Dedifferentiated amniotic fluid mesenchymal stem cell (primary cell): Measurements from ENCODE around the gene HPSE2.
"Not testable (repeated sequence)": the region's sequence is repeated elsewhere in the genome, so short reads cannot be mapped to it uniquely, and the experiment has no call there.

Experiments
- DNase-seq: peaks from one replicate; pipeline ENCODE4 v3.0.0-alpha.2; 2016; ENCODE audit errors: extremely low spot score

The HPSE2 gene

DNA sequence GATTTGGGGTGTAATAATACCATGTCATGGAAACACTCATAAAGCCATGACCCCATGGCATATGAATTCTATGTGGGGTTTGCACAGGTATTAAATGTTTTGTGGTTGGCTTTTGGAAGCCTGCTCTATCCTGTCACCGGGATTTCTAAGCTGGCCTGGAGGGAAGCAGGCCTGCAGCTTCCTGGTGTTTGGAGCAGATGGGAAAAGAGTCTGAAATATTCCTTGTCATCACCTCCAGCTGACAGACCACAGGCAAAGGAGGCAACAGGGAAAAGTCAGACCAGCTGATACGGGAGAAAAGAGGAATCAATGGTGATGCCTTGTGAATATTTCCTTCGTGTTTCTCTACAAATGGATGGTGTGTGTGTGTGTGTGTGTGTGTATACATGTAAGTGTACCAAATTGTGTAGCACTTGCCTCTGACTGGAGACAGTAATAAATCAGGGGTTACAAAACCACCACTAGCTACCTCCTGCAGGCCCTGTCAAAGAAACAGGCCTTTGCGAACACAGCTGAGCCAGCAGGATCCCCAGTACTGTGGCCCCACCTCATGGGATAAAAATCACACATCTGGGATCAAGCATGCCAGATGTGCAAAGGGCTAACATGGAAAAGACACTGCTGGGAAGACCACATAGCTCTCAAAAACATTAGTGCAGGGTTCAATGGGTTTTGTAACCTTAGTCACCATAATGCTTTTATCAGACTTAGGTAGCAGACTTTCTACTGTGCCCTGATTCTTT, 668.1 kb downstream of the HPSE2 start:
- no peak for DNase-seq

- DNase-seq = no peak
Observed at GRCh38 chr10:98563811-98564210, 671.8 kb downstream of the HPSE2 start.

DNA sequence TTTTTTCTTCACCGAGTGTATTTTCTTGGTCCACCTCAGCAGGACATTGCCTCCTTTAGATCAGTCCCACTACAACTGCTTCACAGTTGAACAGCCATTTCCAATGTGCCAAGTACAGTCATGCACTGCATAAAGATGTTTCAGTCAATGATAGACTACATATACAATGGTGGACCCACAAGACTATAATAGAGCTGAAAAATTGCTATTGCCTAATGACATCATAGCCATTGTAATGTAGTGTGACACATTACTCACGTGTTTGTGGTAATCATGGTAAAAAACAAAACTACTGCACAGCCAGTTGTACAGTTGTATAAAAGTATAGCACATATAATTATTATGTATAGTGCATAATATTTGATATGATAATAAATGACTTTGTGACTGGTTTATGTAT, 675.1 kb downstream of the HPSE2 start:
- no peak for DNase-seq

DNA sequence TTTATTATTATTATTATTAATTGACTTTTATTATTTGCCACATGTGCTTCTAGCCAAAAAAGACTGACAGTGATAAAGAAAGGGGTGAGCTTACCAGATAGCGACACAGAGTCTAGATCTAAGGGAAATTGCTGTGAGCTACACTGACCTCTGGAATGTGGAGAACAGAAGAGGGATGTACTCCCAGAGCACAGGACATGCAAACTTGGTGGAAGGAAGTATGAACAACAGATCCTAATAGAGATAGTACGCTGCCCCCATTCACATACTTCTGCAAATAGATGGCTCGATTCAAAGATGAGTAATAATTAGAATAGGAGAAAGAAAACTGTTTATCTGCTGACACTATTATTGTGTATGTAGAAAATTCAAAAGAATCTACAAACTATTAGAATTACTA, 679.6 kb downstream of the HPSE2 start:
- no peak for DNase-seq

- no peak for DNase-seq
Observed at GRCh38 chr10:98555021-98555619, 680.5 kb downstream of the HPSE2 start.

DNA sequence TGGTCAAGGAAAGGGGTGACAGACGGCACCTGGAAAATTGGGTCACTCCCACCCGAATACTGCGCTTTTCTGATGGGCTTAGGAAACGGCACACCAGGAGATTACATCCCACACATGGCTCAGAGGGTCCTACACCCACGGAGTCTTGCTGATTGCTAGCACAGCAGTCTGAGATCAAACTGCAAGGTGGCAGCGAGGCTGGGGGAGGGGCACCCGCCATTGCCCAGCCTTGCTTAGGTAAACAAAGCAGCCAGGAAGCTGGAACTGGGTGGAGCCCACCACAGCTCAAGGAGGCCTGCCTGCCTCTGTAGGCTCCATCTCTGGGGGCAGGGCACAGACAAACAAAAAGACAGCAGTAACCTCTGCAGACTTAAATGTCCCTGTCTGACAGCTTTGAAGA, 694.1 kb downstream of the HPSE2 start:
- not testable (repeated sequence) for DNase-seq

- DNase-seq = no peak
Observed at GRCh38 chr10:98539578-98539977, 696.1 kb downstream of the HPSE2 start.

- DNase-seq = no peak
Observed at GRCh38 chr10:98538472-98538871, 697.2 kb downstream of the HPSE2 start.

- DNase-seq = peak; percentile 39
Observed at GRCh38 chr10:98536551-98536950, 699.1 kb downstream of the HPSE2 start.

- no peak for DNase-seq
Observed at GRCh38 chr10:98533746-98534445, 701.8 kb downstream of the HPSE2 start.

- DNase-seq = no peak
Observed at GRCh38 chr10:98533241-98533640, 702.4 kb downstream of the HPSE2 start.

DNA sequence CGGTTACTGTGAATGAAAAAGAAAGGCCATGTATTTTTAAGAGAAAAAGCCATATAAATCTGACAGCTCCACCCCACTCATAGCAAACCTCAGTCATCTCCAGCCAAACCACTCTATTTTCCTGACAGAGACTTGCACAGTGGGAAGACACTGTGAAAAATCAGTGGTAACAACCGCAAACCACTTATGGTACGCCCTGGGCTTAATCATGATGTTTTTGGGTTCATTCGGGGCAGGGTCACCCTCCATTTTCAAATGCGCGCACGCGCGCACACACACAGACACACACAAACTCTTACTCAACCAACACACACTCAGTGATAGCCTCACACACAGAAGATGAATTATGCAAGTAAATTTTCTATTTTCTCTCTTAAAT, 706.9 kb downstream of the HPSE2 start:
- no peak for DNase-seq

- DNase-seq = peak; percentile 49
Observed at GRCh38 chr10:98528166-98528804, 707.4 kb downstream of the HPSE2 start.

- no peak for DNase-seq
Observed at GRCh38 chr10:98525969-98526368, 709.7 kb downstream of the HPSE2 start.

GRCh38 chr10:98524124-98524523, 711.5 kb downstream of the HPSE2 start:
- DNase-seq = no peak

DNA sequence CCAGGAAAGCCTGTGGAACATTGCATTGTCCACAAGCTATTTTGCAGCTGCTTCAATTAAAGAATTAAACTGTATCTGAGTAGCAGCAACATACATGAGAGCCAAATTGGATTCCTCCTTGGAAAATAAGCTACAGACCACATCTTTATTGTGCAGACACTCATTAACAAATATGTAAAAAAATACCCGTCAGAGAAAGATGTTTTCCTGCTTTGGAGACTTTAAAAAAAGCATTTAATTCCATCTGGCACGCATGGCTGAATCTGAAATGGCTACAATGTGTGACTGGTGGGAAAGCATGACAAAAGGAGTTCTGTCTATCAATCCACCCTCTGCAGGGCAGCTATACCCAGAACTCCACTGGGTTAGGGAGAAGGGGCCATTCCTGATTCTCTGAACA, 715.8 kb downstream of the HPSE2 start:
- DNase-seq = no peak

DNA sequence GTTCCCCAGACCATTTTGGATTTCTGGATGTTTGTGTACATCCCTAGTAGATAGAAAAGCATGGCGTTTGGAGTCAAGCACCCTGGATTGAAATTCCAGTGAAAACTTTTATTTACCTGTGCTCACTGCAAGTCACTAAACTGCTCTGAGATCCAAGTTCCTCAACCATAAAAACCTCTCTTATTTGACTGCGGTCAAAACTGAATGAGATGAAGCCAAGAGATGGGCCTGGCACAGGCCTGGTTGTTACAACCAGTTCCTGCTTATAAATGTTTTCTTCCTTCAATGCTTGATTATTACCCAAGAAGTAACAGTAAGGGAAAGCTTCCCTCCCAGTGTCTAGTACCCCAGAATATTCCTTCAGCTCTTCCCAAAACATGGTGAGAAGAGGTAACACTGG, 718.0 kb downstream of the HPSE2 start:
- DNase-seq = no peak

DNA sequence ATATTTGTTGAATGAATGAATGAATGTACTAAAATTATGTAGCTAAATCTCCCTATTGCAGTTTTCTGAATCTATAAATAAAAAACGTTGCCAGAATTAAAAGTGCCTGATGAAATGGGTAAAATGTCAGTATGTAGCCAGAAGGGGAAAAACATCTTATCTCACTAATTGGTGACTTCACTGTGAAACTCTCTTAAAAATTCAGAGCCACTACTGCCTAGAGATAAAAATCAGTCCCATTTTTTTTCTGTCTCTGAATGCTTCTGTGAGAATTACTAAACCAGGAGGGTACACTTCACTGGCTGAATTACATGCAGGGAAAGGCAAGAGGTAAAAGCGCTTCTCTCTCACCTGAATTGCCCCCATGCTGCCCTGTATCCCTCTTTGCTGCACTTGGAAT, 719.3 kb downstream of the HPSE2 start:
- DNase-seq = no peak

DNA sequence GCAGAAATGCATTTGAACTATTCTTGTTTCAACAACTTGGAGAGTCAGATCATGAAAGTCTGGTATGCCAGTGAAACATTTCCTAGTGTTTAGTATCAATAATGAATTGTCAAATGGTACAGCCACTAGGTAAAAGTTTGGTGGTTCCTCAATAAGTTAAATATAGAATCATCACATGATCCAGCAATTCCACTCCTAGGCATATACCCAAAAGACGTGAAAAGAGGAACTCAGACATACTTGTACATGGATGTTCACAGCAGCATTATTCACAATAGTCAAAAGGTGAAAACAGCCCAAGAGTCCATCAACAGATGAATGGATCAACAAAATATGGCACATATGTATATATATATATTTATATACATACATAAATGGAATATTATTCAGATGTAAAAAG, 721.9 kb downstream of the HPSE2 start:
- no peak for DNase-seq

DNA sequence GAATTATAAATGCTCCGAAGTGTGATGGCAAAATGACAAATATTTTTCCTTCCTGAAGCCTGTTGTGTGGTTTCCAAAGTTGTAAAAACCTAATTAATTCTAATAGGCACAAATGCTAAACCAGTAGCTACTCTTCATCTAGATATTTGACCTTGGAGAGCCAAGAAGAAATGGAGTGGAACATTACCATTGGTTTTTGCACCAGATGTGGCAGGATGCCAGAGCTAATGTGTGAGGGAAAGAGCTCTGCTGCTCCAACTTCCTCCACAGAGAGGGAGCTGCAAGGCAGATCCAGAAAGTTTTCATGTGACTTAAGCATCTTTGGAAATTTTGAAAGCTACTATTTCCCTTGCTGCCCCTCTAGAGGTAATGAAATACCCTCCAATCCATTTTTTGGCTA, 723.8 kb downstream of the HPSE2 start:
- DNase-seq = no peak

DNA sequence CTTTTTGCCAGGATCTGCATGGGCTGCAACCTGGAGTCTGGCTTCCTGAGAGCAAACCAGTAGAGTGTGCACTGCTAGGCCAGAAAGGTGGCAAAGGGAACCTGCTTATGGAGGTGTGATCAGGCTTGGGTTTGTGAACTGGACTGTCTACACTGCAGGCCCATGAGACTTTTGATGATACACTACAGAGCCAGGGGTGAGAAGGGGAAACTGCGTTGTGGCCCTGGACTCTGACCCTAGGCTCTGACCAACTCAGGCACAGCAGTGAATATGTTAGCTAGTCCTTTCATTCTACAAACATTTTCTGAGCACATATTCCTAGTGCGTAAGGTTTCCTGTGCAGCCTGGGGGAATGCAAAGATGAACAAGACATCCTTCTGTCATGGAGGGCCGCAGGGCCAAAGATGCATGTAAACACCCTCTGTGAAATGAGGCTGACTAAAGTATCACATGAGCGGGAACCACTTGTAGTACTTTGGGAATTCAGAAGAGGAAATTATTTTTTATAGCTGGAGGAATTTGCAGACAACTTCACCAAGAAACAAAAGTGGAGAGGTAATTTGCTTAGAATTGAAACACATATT, 725.1 kb downstream of the HPSE2 start:
- DNase-seq = no peak

- no peak for DNase-seq
Observed at GRCh38 chr10:98509745-98510144, 725.9 kb downstream of the HPSE2 start.
